IMR-90 (cell line): ENCODE results near the gene TCERG1L.

Source experiments
- BHLHE40 ChIP-seq: fragments of 150-350 bp; IDR thresholded peaks from 2 replicates; pipeline ENCODE4 v1.6.1; 2016; ENCODE audit warnings: mild to moderate bottlenecking, low read depth, low read length
- CTCF ChIP-seq: conservative IDR thresholded peaks from 2 replicates; pipeline ENCODE4 v1.5.1; 2012; ENCODE audit warnings: mild to moderate bottlenecking, low read depth, low read length, improper control_type of control experiment
- MXI1 ChIP-seq: IDR thresholded peaks from 2 replicates; pipeline ENCODE4 v1.6.1; 2012; ENCODE audit warnings: low read depth, mild to moderate bottlenecking, low read length, moderate library complexity, borderline replicate concordance
- POLR2A ChIP-seq: IDR thresholded peaks from 2 replicates; pipeline ENCODE4 v1.6.1; 2012; ENCODE audit warnings: mild to moderate bottlenecking, low read depth, low read length
- RAD21 ChIP-seq: IDR thresholded peaks from 2 replicates; pipeline ENCODE4 v1.6.1; 2012; ENCODE audit warnings: low read length, improper control_type of control experiment
- RCOR1 ChIP-seq: IDR thresholded peaks from 2 replicates; pipeline ENCODE4 v1.6.1; 2012; ENCODE audit warnings: mild to moderate bottlenecking, low read length, improper control_type of control experiment; ENCODE audit not compliant: insufficient replicate concordance
- SMC3 ChIP-seq: fragments of 150-350 bp; IDR thresholded peaks from 2 replicates; pipeline ENCODE4 v1.6.1; 2016; ENCODE audit warnings: low read depth, mild to moderate bottlenecking, antibody characterized with exemption, low read length, moderate library complexity

- no peak for TF ChIP-seq POLR2A
- no peak for TF ChIP-seq CTCF
- no peak for TF ChIP-seq BHLHE40
- TF ChIP-seq MXI1 = no peak
- no peak for TF ChIP-seq RCOR1
- TF ChIP-seq SMC3 = no peak
- no peak for TF ChIP-seq RAD21
Measured at GRCh38 chr10:131187926-131188325, 123.6 kb downstream of the TCERG1L start.
